Measurements from ENCODE around the gene DPYSL4.
"Not testable (repeated sequence)": the region's sequence is repeated elsewhere in the genome, so short reads cannot be mapped to it uniquely, and the experiment has no call there.

The DPYSL4 gene

GRCh38 chr10:132150777-132151176 lies 36.0 kb upstream of the DPYSL4 start:
- no peak for DNase-seq

- no peak for DNase-seq
These were observed 35.3 kb upstream of the DPYSL4 start for GRCh38 chr10:132151286-132151950.

GRCh38 chr10:132151951-132152505 lies 34.7 kb upstream of the DPYSL4 start:
- no peak for DNase-seq

GRCh38 chr10:132152896-132153580 lies 33.7 kb upstream of the DPYSL4 start:
- no peak for DNase-seq

- DNase-seq, result no peak
These were observed 33.0 kb upstream of the DPYSL4 start for GRCh38 chr10:132153616-132154217.

GRCh38 chr10:132154440-132154839 lies 32.3 kb upstream of the DPYSL4 start:
- DNase-seq, result no peak

GRCh38 chr10:132154931-132155330 lies 31.8 kb upstream of the DPYSL4 start:
- no peak for DNase-seq

GRCh38 chr10:132155723-132156381 lies 30.9 kb upstream of the DPYSL4 start:
- DNase-seq, result no peak

GRCh38 chr10:132156382-132156781 lies 30.4 kb upstream of the DPYSL4 start:
- no peak for DNase-seq

- DNase-seq, result no peak
These were observed 29.6 kb upstream of the DPYSL4 start for GRCh38 chr10:132157101-132157500.

GRCh38 chr10:132158122-132158741 lies 28.5 kb upstream of the DPYSL4 start:
- no peak for DNase-seq

- DNase-seq, result no peak
These were observed 27.9 kb upstream of the DPYSL4 start for GRCh38 chr10:132158823-132159222.

- not testable (repeated sequence) for DNase-seq
These were observed 27.2 kb upstream of the DPYSL4 start for GRCh38 chr10:132159302-132160230.

- not testable (repeated sequence) for DNase-seq
These were observed 26.5 kb upstream of the DPYSL4 start for GRCh38 chr10:132160231-132160630.

- DNase-seq, result not testable (repeated sequence)
These were observed 25.7 kb upstream of the DPYSL4 start for GRCh38 chr10:132160834-132161622.

GRCh38 chr10:132162021-132162531 lies 24.7 kb upstream of the DPYSL4 start:
- no peak for DNase-seq

- no peak for DNase-seq
These were observed 24.0 kb upstream of the DPYSL4 start for GRCh38 chr10:132162590-132163277.

GRCh38 chr10:132163278-132163765 lies 23.4 kb upstream of the DPYSL4 start:
- no peak for DNase-seq

- DNase-seq, result no peak
These were observed 22.8 kb upstream of the DPYSL4 start for GRCh38 chr10:132163826-132164515.
